HepG2 (cell line): Measurements from ENCODE around the gene DNAJB11. TPM values are rescaled to one million over a fixed set of nuclear protein-coding genes. Genes with fewer than 3 reads are reported as not detected.

ENCODE experiments used
- BORCS8-MEF2B ChIP-seq: sonication (generic); formaldehyde crosslinking; IDR thresholded peaks from 2 replicates; pipeline ENCODE4 v1.8.0; 2022; ENCODE audit warnings: mild to moderate bottlenecking, missing genetic modification reagents
- FOXJ3 ChIP-seq: sonication (generic); formaldehyde crosslinking; IDR thresholded peaks from 2 replicates; pipeline ENCODE4 v1.4.0; 2020; ENCODE audit warnings: missing genetic modification reagents, mild to moderate bottlenecking, borderline replicate concordance
- HIC2 ChIP-seq: sonication (generic); formaldehyde crosslinking; IDR thresholded peaks from 2 replicates; pipeline ENCODE4 v1.9.0; 2022; ENCODE audit warnings: low read depth, missing genetic modification reagents
- IRF2 ChIP-seq: IDR thresholded peaks from 2 replicates; pipeline ENCODE4 v1.6.1; 2018; ENCODE audit warnings: missing genetic modification reagents, missing compliant biosample characterization
- KAT8 ChIP-seq: IDR thresholded peaks from 2 replicates; pipeline ENCODE4 v1.6.1; 2016; ENCODE audit warnings: missing genetic modification reagents, missing compliant biosample characterization
- KDM4B ChIP-seq: sonication (generic); formaldehyde crosslinking; IDR thresholded peaks from 2 replicates; pipeline ENCODE4 v1.4.0; 2020; ENCODE audit warnings: missing genetic modification reagents
- MBD4 ChIP-seq: IDR thresholded peaks from 2 replicates; pipeline ENCODE4 v1.6.1; 2012; ENCODE audit warnings: low read length, inconsistent platforms, borderline replicate concordance
- MEF2D ChIP-seq: sonication (generic); formaldehyde crosslinking; IDR thresholded peaks from 2 replicates; pipeline ENCODE4 v1.5.1; 2020; ENCODE audit warnings: mild to moderate bottlenecking, missing genetic modification reagents
- MIER3 ChIP-seq: IDR thresholded peaks from 2 replicates; pipeline ENCODE4 v1.6.1; 2016; ENCODE audit warnings: missing compliant biosample characterization, borderline replicate concordance
- SALL1 ChIP-seq: sonication (generic); formaldehyde crosslinking; IDR thresholded peaks from 2 replicates; pipeline ENCODE4 v1.8.0; 2022; ENCODE audit warnings: mild to moderate bottlenecking, missing genetic modification reagents
- SP2 ChIP-seq: sonication (generic); formaldehyde crosslinking; IDR thresholded peaks from 2 replicates; pipeline ENCODE4 v1.5.1; 2020; ENCODE audit warnings: mild to moderate bottlenecking, missing genetic modification reagents
- THRA ChIP-seq: sonication (generic); formaldehyde crosslinking; IDR thresholded peaks from 2 replicates; pipeline ENCODE4 v1.4.0; 2020; ENCODE audit warnings: missing genetic modification reagents, borderline replicate concordance
- YY1 ChIP-seq: IDR thresholded peaks from 2 replicates; pipeline ENCODE4 v1.6.1; 2011; ENCODE audit warnings: low read length, low read depth, moderate library complexity, mild to moderate bottlenecking; ENCODE audit not compliant: insufficient read depth, insufficient replicate concordance
- ZBTB26 ChIP-seq: IDR thresholded peaks from 2 replicates; pipeline ENCODE4 v1.6.1; 2016; ENCODE audit warnings: missing compliant biosample characterization, missing genetic modification reagents, borderline replicate concordance
- ZKSCAN5 ChIP-seq: sonication (generic); formaldehyde crosslinking; IDR thresholded peaks from 2 replicates; pipeline ENCODE4 v1.5.1; 2020; ENCODE audit warnings: mild to moderate bottlenecking, missing genetic modification reagents
- ZNF556 ChIP-seq: sonication (generic); formaldehyde crosslinking; IDR thresholded peaks from 2 replicates; pipeline ENCODE4 v1.4.0; 2020; ENCODE audit warnings: mild to moderate bottlenecking, missing genetic modification reagents, borderline replicate concordance
- ZNF777 ChIP-seq: sonication (generic); formaldehyde crosslinking; IDR thresholded peaks from 2 replicates; pipeline ENCODE4 v1.4.0; 2020; ENCODE audit warnings: missing genetic modification reagents
- polyA plus RNA-seq, 8 experiments: library from polyadenylated mRNA; depleted of rRNA in 3 of 8; stranded (reverse) in 7 of 8; unstranded in 1 of 8; fragments of >200 nt; fragmentation: Illumina TruSeq in 4 of 8; extraction: Trizol in 4 of 8; gene quantifications; 2 replicates each; pipeline versions ENCODE4 v1.2.1 to v1.2.3, GENCODE V29; 2011 to 2016; ENCODE audit warnings: low read depth in 4 of 8, missing spikeins in 1 of 8, mixed read lengths in 1 of 8; ENCODE audit not compliant: insufficient read depth in 1 of 8
- total RNA-seq, 5 experiments: library from RNA; depleted of rRNA; stranded (reverse); fragments of >200 nt; fragmentation: Illumina TruSeq; extraction: Trizol; gene quantifications; 2 replicates each; pipeline ENCODE4 v1.2.3, GENCODE V29; 2016; ENCODE audit warnings: low read depth in 1 of 5
- TF ChIP-seq, protein P1 (sequence below): IDR thresholded peaks from 2 replicates; pipeline ENCODE4 v1.6.1; 2016; ENCODE audit warnings: mild to moderate bottlenecking
- TF ChIP-seq, protein P2 (sequence below): sonication (generic); formaldehyde crosslinking; IDR thresholded peaks from 2 replicates; pipeline ENCODE4 v1.5.0; 2020; ENCODE audit warnings: mild to moderate bottlenecking, missing genetic modification reagents

The DNAJB11 gene
- total and polyA plus RNA-seq, 2 of the 13 experiments (the other 11 are each of a cell fraction or from before 2014, with no cell fraction given): 41.0 to 132 TPM

- TF ChIP-seq, protein P1, sequence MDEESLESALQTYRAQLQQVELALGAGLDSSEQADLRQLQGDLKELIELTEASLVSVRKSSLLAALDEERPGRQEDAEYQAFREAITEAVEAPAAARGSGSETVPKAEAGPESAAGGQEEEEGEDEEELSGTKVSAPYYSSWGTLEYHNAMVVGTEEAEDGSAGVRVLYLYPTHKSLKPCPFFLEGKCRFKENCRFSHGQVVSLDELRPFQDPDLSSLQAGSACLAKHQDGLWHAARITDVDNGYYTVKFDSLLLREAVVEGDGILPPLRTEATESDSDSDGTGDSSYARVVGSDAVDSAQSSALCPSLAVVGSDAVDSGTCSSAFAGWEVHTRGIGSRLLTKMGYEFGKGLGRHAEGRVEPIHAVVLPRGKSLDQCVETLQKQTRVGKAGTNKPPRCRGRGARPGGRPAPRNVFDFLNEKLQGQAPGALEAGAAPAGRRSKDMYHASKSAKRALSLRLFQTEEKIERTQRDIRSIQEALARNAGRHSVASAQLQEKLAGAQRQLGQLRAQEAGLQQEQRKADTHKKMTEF (CRISPR knock-in tag): peak; percentile 72
- TF ChIP-seq MEF2D (CRISPR knock-in tag): peak; percentile 84; the same call in 1 of the 2 replicates
- TF ChIP-seq ZKSCAN5 (CRISPR knock-in tag): peak; percentile 51; the same call in 1 of the 2 replicates
- no peak for TF ChIP-seq IRF2 (CRISPR knock-in tag)
- no peak for TF ChIP-seq SP2 (CRISPR knock-in tag)
- no peak for TF ChIP-seq YY1
- TF ChIP-seq KDM4B (CRISPR knock-in tag): 0 out of 2 replicates have a peak, but pooled peaks have one; percentile 69
- peak; percentile 82; the same call in 1 of the 2 replicates for TF ChIP-seq BORCS8-MEF2B (CRISPR knock-in tag)
- TF ChIP-seq THRA: peak; percentile 79; the same call in 1 of the 2 replicates
- peak; percentile 35; the same call in 1 of the 2 replicates for TF ChIP-seq ZBTB26
- TF ChIP-seq, protein P2, sequence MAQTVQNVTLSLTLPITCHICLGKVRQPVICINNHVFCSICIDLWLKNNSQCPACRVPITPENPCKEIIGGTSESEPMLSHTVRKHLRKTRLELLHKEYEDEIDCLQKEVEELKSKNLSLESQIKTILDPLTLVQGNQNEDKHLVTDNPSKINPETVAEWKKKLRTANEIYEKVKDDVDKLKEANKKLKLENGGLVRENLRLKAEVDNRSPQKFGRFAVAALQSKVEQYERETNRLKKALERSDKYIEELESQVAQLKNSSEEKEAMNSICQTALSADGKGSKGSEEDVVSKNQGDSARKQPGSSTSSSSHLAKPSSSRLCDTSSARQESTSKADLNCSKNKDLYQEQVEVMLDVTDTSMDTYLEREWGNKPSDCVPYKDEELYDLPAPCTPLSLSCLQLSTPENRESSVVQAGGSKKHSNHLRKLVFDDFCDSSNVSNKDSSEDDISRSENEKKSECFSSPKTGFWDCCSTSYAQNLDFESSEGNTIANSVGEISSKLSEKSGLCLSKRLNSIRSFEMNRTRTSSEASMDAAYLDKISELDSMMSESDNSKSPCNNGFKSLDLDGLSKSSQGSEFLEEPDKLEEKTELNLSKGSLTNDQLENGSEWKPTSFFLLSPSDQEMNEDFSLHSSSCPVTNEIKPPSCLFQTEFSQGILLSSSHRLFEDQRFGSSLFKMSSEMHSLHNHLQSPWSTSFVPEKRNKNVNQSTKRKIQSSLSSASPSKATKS: 0 out of 2 replicates have a peak, but pooled peaks have one; percentile 81
- peak; percentile 97 for TF ChIP-seq SALL1 (CRISPR knock-in tag)
- 0 out of 2 replicates have a peak, but pooled peaks have one; percentile 51 for TF ChIP-seq MIER3
- no peak for TF ChIP-seq ZNF777 (CRISPR knock-in tag)
- peak; percentile 44; the same call in 1 of the 2 replicates for TF ChIP-seq ZNF556 (CRISPR knock-in tag)
- TF ChIP-seq KAT8: peak; percentile 45; the same call in 1 of the 2 replicates
- no peak for TF ChIP-seq HIC2 (CRISPR knock-in tag)
- peak; percentile 100 for TF ChIP-seq FOXJ3
- no peak for TF ChIP-seq MBD4
Measured at GRCh38 chr3:186630950-186631641, 60.6 kb downstream of the DNAJB11 start (continued).
